Astrocyte of the spinal cord (primary cell): Measurements from ENCODE around the gene BNC1.
A peak's percentile ranks its signal among the peaks of the same experiment; 100 is the strongest.
"Not testable (repeated sequence)": the region's sequence is repeated elsewhere in the genome, so short reads cannot be mapped to it uniquely, and the experiment has no call there.

Experiments used
- DNase-seq: peaks from one replicate; pipeline ENCODE4 v3.0.0; 2011; ENCODE audit warnings: low read depth, low spot score
- H3K4me3 ChIP-seq: 2 replicates; pipeline ENCODE4 v1.5.1; 2011; ENCODE audit warnings: low read depth, mild to moderate bottlenecking, low read length, moderate library complexity
- CTCF ChIP-seq: IDR thresholded peaks from 2 replicates; pipeline ENCODE4 v1.5.1; 2012; ENCODE audit warnings: low read depth, mild to moderate bottlenecking, low read length, inconsistent platforms
- in situ Hi-C: cut with HindIII; loops from 2 replicates; pipeline ENCODE4 v1.10.0; 2017; ENCODE audit warnings: low sequenced_read_pairs

BNC1 gene

GRCh38 chr15:83262594-83263315, 21.7 kb downstream of the BNC1 start:
- H3K4me3 ChIP-seq: no peak overlapping the region
- in situ Hi-C loops: no loop called here

GRCh38 chr15:83262181-83262580, 22.3 kb downstream of the BNC1 start:
- H3K4me3 ChIP-seq, in situ Hi-C loops, DNase-seq: not testable (repeated sequence)

More at GRCh38 chr15:83262594-83263315, 21.7 kb downstream of the BNC1 start:
- DNase-seq: no peak
- no peak for TF ChIP-seq CTCF

GRCh38 chr15:83250781-83251180, 33.7 kb downstream of the BNC1 start:
- no peak for DNase-seq
- H3K4me3 ChIP-seq: no peak overlapping the region
- in situ Hi-C loops: no loop called here
- TF ChIP-seq CTCF: no peak

- H3K4me3 ChIP-seq: no peak overlapping the region
- DNase-seq: no peak
- in situ Hi-C loops: no loop called here
- no peak for TF ChIP-seq CTCF
Measured at GRCh38 chr15:83249030-83249343, 35.5 kb downstream of the BNC1 start.

- DNase-seq: peak; percentile 74
- no peak overlapping the region for H3K4me3 ChIP-seq
- in situ Hi-C loops: no loop called here
- TF ChIP-seq CTCF: peak; percentile 76
Measured at GRCh38 chr15:83248151-83249029, 36.1 kb downstream of the BNC1 start.

GRCh38 chr15:83243634-83244033, 40.8 kb downstream of the BNC1 start:
- in situ Hi-C loops: no loop called here
- TF ChIP-seq CTCF: no peak
- DNase-seq: no peak
- H3K4me3 ChIP-seq: no peak overlapping the region

- TF ChIP-seq CTCF: no peak
- in situ Hi-C loops: no loop called here
- H3K4me3 ChIP-seq: no peak overlapping the region
- no peak for DNase-seq
Measured at GRCh38 chr15:83230242-83230641, 54.2 kb downstream of the BNC1 start.
